Prostate gland (tissue), 2 donors: Measurements from ENCODE around the gene GOPC. TPM values are rescaled to one million over a fixed set of nuclear protein-coding genes. Genes with fewer than 3 reads are reported as not detected.

Source experiments
- DNase-seq: peaks from one replicate; pipeline ENCODE4 v3.0.0-alpha.2; 2019; ENCODE audit warnings: low spot score
- H3K27ac ChIP-seq, 2 donors: fragments of 200-600 bp; sonication (generic); 2 replicates each; pipeline ENCODE4 v1.5.1; 2017 to 2019
- H3K27me3 ChIP-seq: fragments of 200-600 bp; sonication (generic); replicated peaks from 2 replicates; pipeline ENCODE4 v1.5.1; 2019; ENCODE audit not compliant: insufficient read depth
- H3K36me3 ChIP-seq, 2 donors: fragments of 200-600 bp; sonication (generic); 1 replicate in 1 of 2; 2 replicates in 1 of 2; pipeline versions ENCODE4 v1.5.1 to v1.8.1; 2017 to 2019
- H3K4me1 ChIP-seq: fragments of 200-600 bp; sonication (generic); replicated peaks from 2 replicates; pipeline ENCODE4 v1.5.1; 2019
- H3K4me3 ChIP-seq, 2 donors: fragments of 200-600 bp; sonication (generic); 2 replicates each; pipeline ENCODE4 v1.5.1; 2017 to 2019
- H3K9me3 ChIP-seq: fragments of 200-600 bp; sonication (generic); 2 replicates; pipeline ENCODE4 v1.5.1; 2017
- POLR2A ChIP-seq: fragments of 450-650 bp; IDR thresholded peaks from one replicate; pipeline ENCODE4 v1.6.1; 2016; ENCODE audit warnings: antibody characterized with exemption, mild to moderate bottlenecking
- POLR2AphosphoS5 ChIP-seq: sonication (generic); formaldehyde crosslinking; IDR thresholded peaks from one replicate; pipeline ENCODE4 v1.6.1; 2017; ENCODE audit warnings: antibody characterized with exemption
- WGBS: methylation state at CpG from one replicate; pipeline ENCODE4 v1.1.5; 2018; 5-methylcytosine and 5-hydroxymethylcytosine counted together
- intact Hi-C: fragments of 100-400 bp; cut with DNase I; formaldehyde crosslinking; loops from one replicate; pipeline ENCODE4 v1.14.2; 2022
- total RNA-seq, 2 donors: library from RNA; depleted of rRNA; stranded (reverse); fragments of >200 nt; gene quantifications; one replicate each; pipeline ENCODE4 v1.1.0, GENCODE V29; 2016
- TF ChIP-seq, protein P1 (sequence below), 4 experiments: fragments of 200-600 bp in 2 of 4; fragments of 450-650 bp in 2 of 4; sonication (generic) in 2 of 4; IDR thresholded peaks; 1 replicate in 3 of 4; 2 replicates in 1 of 4; pipeline ENCODE4 v1.5.1; 2016 to 2019; ENCODE audit warnings: antibody characterized with exemption in 4 of 4, mild to moderate bottlenecking in 2 of 4, moderate library complexity in 2 of 4

Gene GOPC
- total RNA-seq, 2 donors from 2014 or later, result 20.2 to 24.2 TPM

DNA sequence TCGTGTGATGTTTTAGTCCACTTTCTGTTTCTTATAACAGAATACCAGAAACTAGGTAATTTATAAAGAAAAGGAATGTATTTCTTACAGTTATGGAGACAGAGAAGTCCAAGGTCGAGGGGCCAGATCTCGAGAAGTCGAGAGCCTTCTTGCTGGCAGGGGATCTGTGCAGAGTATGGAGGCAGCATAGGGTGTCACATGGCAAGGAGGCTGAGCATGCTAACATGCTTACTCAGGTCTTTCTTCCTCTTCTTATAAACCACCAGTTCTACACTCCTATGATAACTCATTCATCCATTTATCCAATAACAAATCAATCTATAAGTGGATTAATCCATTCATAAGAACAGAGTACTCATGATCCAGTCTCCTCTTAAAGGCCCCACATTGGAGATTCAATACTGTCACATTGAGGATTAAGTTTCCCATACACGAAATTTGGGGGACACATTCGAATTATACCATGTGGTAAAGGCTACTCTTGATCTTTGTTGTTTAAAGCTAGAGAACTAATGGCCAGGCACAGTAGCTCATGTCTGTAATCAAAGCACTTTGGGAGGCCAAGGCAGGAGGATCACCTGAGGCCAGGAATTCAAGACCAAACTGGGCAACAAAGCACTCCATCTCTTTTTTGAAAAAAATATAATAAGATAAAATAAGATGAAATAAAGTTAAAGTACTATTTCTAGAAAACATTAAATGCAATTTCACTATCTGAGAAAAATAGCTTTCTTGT is 2.1 kb downstream of the GOPC start:
- TF ChIP-seq, protein P1, sequence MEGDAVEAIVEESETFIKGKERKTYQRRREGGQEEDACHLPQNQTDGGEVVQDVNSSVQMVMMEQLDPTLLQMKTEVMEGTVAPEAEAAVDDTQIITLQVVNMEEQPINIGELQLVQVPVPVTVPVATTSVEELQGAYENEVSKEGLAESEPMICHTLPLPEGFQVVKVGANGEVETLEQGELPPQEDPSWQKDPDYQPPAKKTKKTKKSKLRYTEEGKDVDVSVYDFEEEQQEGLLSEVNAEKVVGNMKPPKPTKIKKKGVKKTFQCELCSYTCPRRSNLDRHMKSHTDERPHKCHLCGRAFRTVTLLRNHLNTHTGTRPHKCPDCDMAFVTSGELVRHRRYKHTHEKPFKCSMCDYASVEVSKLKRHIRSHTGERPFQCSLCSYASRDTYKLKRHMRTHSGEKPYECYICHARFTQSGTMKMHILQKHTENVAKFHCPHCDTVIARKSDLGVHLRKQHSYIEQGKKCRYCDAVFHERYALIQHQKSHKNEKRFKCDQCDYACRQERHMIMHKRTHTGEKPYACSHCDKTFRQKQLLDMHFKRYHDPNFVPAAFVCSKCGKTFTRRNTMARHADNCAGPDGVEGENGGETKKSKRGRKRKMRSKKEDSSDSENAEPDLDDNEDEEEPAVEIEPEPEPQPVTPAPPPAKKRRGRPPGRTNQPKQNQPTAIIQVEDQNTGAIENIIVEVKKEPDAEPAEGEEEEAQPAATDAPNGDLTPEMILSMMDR (IDR thresholded peaks at IDR 0.05), result no peak
- no peak for TF ChIP-seq POLR2AphosphoS5
- no peak for TF ChIP-seq POLR2A
- H3K36me3 ChIP-seq, result no peaks in the 10 kb centered on the region
- H3K4me3 ChIP-seq, result no peak overlapping the region
- H3K27ac ChIP-seq, result no peak overlapping the region
- H3K4me1 ChIP-seq, result no peaks in the 10 kb centered on the region
- H3K9me3 ChIP-seq, result no peaks in the 10 kb centered on the region
- intact Hi-C loops, result loop anchor here (5.0 to 10.0 kb wide), 2 partner anchors 43 to 255 kb away; no protein-coding TSS in a partner anchor
- WGBS, result 90% methylated on average over 6 of the region's 6 CpGs
- H3K27me3 ChIP-seq, result no peaks in the 10 kb centered on the region
- DNase-seq, result no peak

DNA sequence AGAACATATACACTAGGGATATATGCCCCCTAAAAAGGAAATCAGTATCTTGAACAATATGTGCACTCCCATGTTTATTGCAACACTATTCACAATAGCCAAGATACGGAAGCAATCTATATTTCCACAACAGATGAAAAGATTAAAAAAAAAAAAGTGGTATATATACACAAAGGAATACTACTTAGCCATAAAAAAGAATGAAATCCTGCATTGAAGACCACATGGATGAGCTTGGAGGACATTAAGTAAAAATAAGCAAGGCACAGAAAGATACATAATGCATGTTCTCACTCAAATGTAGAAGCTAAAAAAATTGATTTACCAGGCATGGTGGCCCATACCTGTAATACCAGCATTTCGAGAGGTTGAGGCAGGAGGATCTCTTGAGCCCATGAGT is 4.6 kb downstream of the GOPC start:
- Histone ChIP-seq H3K4me1 (no peaks in the 10 kb centered on the region), H3K36me3 (no peaks in the 10 kb centered on the region), H3K27ac (no peak overlapping the region), H3K9me3 (no peaks in the 10 kb centered on the region), H3K27me3 (no peaks in the 10 kb centered on the region), H3K4me3 (no peak overlapping the region)
- no peak for DNase-seq
- intact Hi-C loops, result no loop called here
- 91% methylated on average over 2 of the region's 2 CpGs for WGBS
- TF ChIP-seq, protein P1 (IDR thresholded peaks at IDR 0.05), result no peak
- TF ChIP-seq POLR2AphosphoS5, result no peak

DNA sequence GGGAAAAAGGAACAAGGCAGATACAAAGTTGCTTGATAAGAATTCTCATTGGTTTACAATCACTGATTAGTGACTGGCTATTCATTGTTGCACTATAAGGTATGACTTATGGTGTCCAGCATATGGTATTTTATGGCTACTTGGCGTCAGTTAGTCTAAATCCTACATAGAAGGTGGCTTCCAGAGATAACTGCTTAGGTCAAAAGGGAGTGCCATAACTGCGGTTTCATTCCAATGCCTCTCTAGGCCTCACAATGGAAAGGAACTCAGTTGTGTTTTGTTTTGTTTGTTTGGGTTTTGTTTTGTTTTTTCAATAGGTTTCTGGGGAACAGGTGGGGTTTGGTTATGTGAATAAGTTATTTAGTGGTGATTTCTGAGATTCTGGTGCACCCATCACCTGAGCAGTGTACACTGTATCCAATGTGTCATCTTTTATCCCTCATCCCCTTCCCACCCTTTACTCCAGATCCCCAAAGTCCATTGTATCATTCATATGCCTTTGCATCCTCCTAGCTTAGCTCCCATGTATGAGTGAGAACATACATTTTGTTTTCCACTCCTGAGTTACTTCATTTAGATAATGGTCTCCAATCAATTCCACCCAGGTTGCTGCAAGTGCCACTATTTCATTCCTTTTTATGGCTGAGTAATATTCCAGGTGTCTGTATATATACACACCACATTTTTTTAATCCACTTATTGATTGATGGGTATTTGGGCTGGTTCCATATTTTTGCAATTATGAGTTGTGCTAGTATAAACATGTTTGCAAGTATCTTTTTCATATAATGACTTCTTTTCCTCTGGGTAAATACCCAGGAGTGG is 7.0 kb downstream of the GOPC start:
- DNase-seq, result no peak
- Histone ChIP-seq H3K9me3 (no peaks in the 10 kb centered on the region), H3K4me1 (no peaks in the 10 kb centered on the region), H3K4me3 (no peak overlapping the region), H3K27ac (no peak overlapping the region), H3K36me3 (no peaks in the 10 kb centered on the region), H3K27me3 (no peaks in the 10 kb centered on the region)
- intact Hi-C loops, result no loop called here
- WGBS, result 93% methylated on average over 2 of the region's 2 CpGs
- TF ChIP-seq, protein P1 (IDR thresholded peaks at IDR 0.05), result no peak
- TF ChIP-seq POLR2A (no peak), POLR2AphosphoS5 (no peak)

DNA sequence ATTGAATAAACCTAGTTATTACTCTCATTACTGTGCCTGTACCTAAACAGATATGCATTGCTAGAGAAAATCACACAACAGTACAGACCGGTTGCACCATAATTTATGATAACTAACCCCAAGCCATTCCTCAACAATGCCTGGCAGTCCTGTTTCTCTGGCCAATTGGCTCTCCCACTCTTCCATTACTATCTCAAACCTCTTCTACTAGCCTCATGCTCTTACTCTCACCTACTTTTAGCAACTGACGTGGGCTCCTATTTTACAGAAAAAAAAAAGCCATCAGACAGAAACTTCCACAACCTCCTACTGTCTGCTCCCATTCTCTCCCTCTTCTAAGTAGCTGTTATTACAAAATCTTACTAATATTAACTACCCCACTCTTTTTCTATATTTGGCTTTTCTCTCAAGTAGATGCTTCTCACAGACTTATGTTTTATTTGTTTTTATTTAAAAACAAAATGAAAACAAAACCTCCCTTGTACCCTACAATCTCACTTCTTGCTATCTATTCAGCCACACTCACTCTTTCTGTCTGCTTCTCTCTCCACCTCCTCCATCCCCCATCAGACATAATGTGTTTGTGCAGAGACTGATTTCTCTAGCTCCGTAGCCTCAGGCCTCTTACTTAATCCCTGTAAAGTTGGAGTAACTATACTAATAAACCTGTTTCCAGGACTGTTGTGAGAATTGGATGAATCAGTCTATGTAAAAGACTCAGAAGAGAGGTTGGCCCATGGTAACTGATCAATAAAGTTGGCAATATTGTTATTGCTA is 9.1 kb downstream of the GOPC start:
- Histone ChIP-seq H3K4me3 (no peak overlapping the region), H3K4me1 (no peaks in the 10 kb centered on the region), H3K36me3 (no peaks in the 10 kb centered on the region), H3K9me3 (no peaks in the 10 kb centered on the region), H3K27ac (no peak overlapping the region), H3K27me3 (no peaks in the 10 kb centered on the region)
- 77% methylated on average over 3 of the region's 3 CpGs for WGBS
- TF ChIP-seq, protein P1 (IDR thresholded peaks at IDR 0.05), result no peak
- TF ChIP-seq POLR2A (no peak), POLR2AphosphoS5 (no peak)
- no peak for DNase-seq
- intact Hi-C loops, result no loop called here
